Astrocyte (in vitro differentiated cells and primary cell): ENCODE measurements around the gene NOS1.

Experiments
- EZH2 ChIP-seq: IDR thresholded peaks from 2 replicates; pipeline ENCODE4 v1.6.1; 2012; ENCODE audit warnings: mild to moderate bottlenecking, low read length, inconsistent platforms; ENCODE audit not compliant: insufficient read depth
- TF ChIP-seq, protein P1 (sequence below): IDR thresholded peaks from 2 replicates; pipeline ENCODE4 v1.5.1; 2011; ENCODE audit warnings: low read depth, mild to moderate bottlenecking, inconsistent platforms, low read length, moderate library complexity; ENCODE audit not compliant: insufficient read depth

DNA sequence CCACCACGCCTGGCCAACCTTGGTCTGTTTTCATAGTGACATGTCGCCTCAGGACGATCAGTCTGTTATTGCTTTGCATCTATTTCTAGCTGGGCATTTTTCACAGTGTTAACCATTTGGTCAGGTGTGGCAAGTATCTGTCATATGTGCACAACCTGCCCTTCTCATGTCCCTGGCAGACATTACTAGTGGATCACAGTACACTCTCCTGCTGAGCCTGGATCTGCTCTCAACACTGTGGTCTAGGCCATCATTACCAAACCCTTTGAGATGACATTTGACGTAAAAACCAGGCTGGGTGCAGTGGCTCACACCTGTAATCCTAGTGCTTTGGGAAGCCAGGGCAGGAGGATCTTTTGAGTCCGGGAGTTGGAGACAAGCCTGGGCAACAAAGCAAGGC lies 29.4 kb upstream of the NOS1 start:
- TF ChIP-seq, protein P1, sequence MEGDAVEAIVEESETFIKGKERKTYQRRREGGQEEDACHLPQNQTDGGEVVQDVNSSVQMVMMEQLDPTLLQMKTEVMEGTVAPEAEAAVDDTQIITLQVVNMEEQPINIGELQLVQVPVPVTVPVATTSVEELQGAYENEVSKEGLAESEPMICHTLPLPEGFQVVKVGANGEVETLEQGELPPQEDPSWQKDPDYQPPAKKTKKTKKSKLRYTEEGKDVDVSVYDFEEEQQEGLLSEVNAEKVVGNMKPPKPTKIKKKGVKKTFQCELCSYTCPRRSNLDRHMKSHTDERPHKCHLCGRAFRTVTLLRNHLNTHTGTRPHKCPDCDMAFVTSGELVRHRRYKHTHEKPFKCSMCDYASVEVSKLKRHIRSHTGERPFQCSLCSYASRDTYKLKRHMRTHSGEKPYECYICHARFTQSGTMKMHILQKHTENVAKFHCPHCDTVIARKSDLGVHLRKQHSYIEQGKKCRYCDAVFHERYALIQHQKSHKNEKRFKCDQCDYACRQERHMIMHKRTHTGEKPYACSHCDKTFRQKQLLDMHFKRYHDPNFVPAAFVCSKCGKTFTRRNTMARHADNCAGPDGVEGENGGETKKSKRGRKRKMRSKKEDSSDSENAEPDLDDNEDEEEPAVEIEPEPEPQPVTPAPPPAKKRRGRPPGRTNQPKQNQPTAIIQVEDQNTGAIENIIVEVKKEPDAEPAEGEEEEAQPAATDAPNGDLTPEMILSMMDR = no peak
- no peak for TF ChIP-seq EZH2
